ENCODE results near the gene TLR3. TPM values are rescaled to one million over a fixed set of nuclear protein-coding genes. Genes with fewer than 3 reads are reported as not detected.
"Not testable (repeated sequence)": the region's sequence is repeated elsewhere in the genome, so short reads cannot be mapped to it uniquely, and the experiment has no call there.

The TLR3 gene
- polyA plus RNA-seq, 1 donor (not counting 4 experiments of a cell fraction or from before 2014, with no cell fraction given) = 8.8 TPM

GRCh38 chr4:186039697-186040096 is 29.3 kb upstream of the TLR3 start:
- no peak for FAIRE-seq
- Histone ChIP-seq H3K9me1 (ENCODE audit: control insufficient read depth, extremely low read depth, insufficient read depth, low read length) (no peaks in the 10 kb centered on the region), H3K4me2 (ENCODE audit: control insufficient read depth, extremely low read depth, insufficient read depth, low read depth, low read length) (no peak overlapping the region), H3K79me2 (ENCODE audit: control insufficient read depth, insufficient read depth, low read length) (no peaks in the 10 kb centered on the region), H3K27ac (ENCODE audit: control insufficient read depth, insufficient read depth, low read length) (no peak overlapping the region), H4K20me1 (ENCODE audit: control insufficient read depth, extremely low read depth, insufficient read depth, low read length) (no peaks in the 10 kb centered on the region), H3K9me3 (ENCODE audit: control insufficient read depth, low read depth, low read length) (peaks cover 5% of the 10 kb centered on the region), H2AFZ (ENCODE audit: control insufficient read depth, low read length) (no peak overlapping the region), H3K36me3 (ENCODE audit: control insufficient read depth in 2 of 2, extremely low read depth in 1 of 2, insufficient read depth in 2 of 2, low read length in 2 of 2) (no peaks in the 10 kb centered on the region), H3K4me3 (ENCODE audit: control insufficient read depth in 2 of 3, extremely low read depth in 1 of 3, insufficient read depth in 2 of 3, low read depth in 1 of 3, low read length in 3 of 3) (no peak overlapping the region), H3K4me1 (ENCODE audit: control insufficient read depth, extremely low read depth, insufficient read depth, low read length) (no peaks in the 10 kb centered on the region), H3K27me3 (ENCODE audit: control insufficient read depth, extremely low read depth, insufficient read depth, low read length) (no peaks in the 10 kb centered on the region), H3K9ac (ENCODE audit: control insufficient read depth, extremely low read depth, insufficient read depth, low read length) (no peak overlapping the region)
- TF ChIP-seq EZH2 (IDR thresholded peaks at IDR 0.05; ENCODE audit: low read length) (no peak), CTCF (optimal IDR thresholded peaks at IDR 0.05 in 1 of 3, IDR thresholded peaks at IDR 0.05 in 1 of 3, conservative IDR thresholded peaks at IDR 0.05 in 1 of 3; ENCODE audit: extremely low read depth in 1 of 3, insufficient read depth in 2 of 3, low read length in 3 of 3) (no peak)
- dilution Hi-C loops (cut with MboI; ENCODE audit: extremely low pct_ligation_motif_present, low sequenced_read_pairs) = no loop called here
- no peak for DNase-seq (ENCODE audit: low read depth, low spot score)

GRCh38 chr4:186040316-186040715 is 28.6 kb upstream of the TLR3 start:
- DNase-seq (ENCODE audit: low read depth, low spot score) = no peak
- no peaks in the 10 kb centered on the region for H3K36me3 ChIP-seq (ENCODE audit: control insufficient read depth in 2 of 2, extremely low read depth in 1 of 2, insufficient read depth in 2 of 2, low read length in 2 of 2)
- TF ChIP-seq CTCF (optimal IDR thresholded peaks at IDR 0.05 in 1 of 3, IDR thresholded peaks at IDR 0.05 in 1 of 3, conservative IDR thresholded peaks at IDR 0.05 in 1 of 3; ENCODE audit: extremely low read depth in 1 of 3, insufficient read depth in 2 of 3, low read length in 3 of 3) (no peak), EZH2 (IDR thresholded peaks at IDR 0.05; ENCODE audit: low read length) (no peak)
- H3K4me2 ChIP-seq (ENCODE audit: control insufficient read depth, extremely low read depth, insufficient read depth, low read depth, low read length) = no peak overlapping the region
- no peak overlapping the region for H3K4me3 ChIP-seq (ENCODE audit: control insufficient read depth in 2 of 3, extremely low read depth in 1 of 3, insufficient read depth in 2 of 3, low read depth in 1 of 3, low read length in 3 of 3)
- no peak for FAIRE-seq
- no peaks in the 10 kb centered on the region for H3K4me1 ChIP-seq (ENCODE audit: control insufficient read depth, extremely low read depth, insufficient read depth, low read length)
- no peak overlapping the region for H3K9ac ChIP-seq (ENCODE audit: control insufficient read depth, extremely low read depth, insufficient read depth, low read length)
- H4K20me1 ChIP-seq (ENCODE audit: control insufficient read depth, extremely low read depth, insufficient read depth, low read length) = no peaks in the 10 kb centered on the region
- H3K27me3 ChIP-seq (ENCODE audit: control insufficient read depth, extremely low read depth, insufficient read depth, low read length) = no peaks in the 10 kb centered on the region
- no peaks in the 10 kb centered on the region for H3K9me1 ChIP-seq (ENCODE audit: control insufficient read depth, extremely low read depth, insufficient read depth, low read length)
- no peaks in the 10 kb centered on the region for H3K79me2 ChIP-seq (ENCODE audit: control insufficient read depth, insufficient read depth, low read length)
- H3K9me3 ChIP-seq (ENCODE audit: control insufficient read depth, low read depth, low read length) = no peaks in the 10 kb centered on the region
- dilution Hi-C loops (cut with MboI; ENCODE audit: extremely low pct_ligation_motif_present, low sequenced_read_pairs) = no loop called here
- no peak overlapping the region for H2AFZ ChIP-seq (ENCODE audit: control insufficient read depth, low read length)
- no peak overlapping the region for H3K27ac ChIP-seq (ENCODE audit: control insufficient read depth, insufficient read depth, low read length)

- DNase-seq (ENCODE audit: low read depth, low spot score); H3K27ac ChIP-seq (ENCODE audit: control insufficient read depth, insufficient read depth, low read length); H3K9me3 ChIP-seq (ENCODE audit: control insufficient read depth, low read depth, low read length); H2AFZ ChIP-seq (ENCODE audit: control insufficient read depth, low read length); H3K9me1 ChIP-seq (ENCODE audit: control insufficient read depth, extremely low read depth, insufficient read depth, low read length); H3K4me1 ChIP-seq (ENCODE audit: control insufficient read depth, extremely low read depth, insufficient read depth, low read length); H3K4me3 ChIP-seq (ENCODE audit: control insufficient read depth in 2 of 3, extremely low read depth in 1 of 3, insufficient read depth in 2 of 3, low read depth in 1 of 3, low read length in 3 of 3); H3K9ac ChIP-seq (ENCODE audit: control insufficient read depth, extremely low read depth, insufficient read depth, low read length); H3K79me2 ChIP-seq (ENCODE audit: control insufficient read depth, insufficient read depth, low read length); H3K27me3 ChIP-seq (ENCODE audit: control insufficient read depth, extremely low read depth, insufficient read depth, low read length); dilution Hi-C loops (cut with MboI; ENCODE audit: extremely low pct_ligation_motif_present, low sequenced_read_pairs); H3K4me2 ChIP-seq (ENCODE audit: control insufficient read depth, extremely low read depth, insufficient read depth, low read depth, low read length); H4K20me1 ChIP-seq (ENCODE audit: control insufficient read depth, extremely low read depth, insufficient read depth, low read length); FAIRE-seq; H3K36me3 ChIP-seq (ENCODE audit: control insufficient read depth in 2 of 2, extremely low read depth in 1 of 2, insufficient read depth in 2 of 2, low read length in 2 of 2): not testable (repeated sequence)
Measured at GRCh38 chr4:186047501-186047900, 21.5 kb upstream of the TLR3 start.

GRCh38 chr4:186050135-186050534 is 18.8 kb upstream of the TLR3 start:
- FAIRE-seq; H3K4me3 ChIP-seq (ENCODE audit: control insufficient read depth in 2 of 3, extremely low read depth in 1 of 3, insufficient read depth in 2 of 3, low read depth in 1 of 3, low read length in 3 of 3); H3K79me2 ChIP-seq (ENCODE audit: control insufficient read depth, insufficient read depth, low read length); H3K9ac ChIP-seq (ENCODE audit: control insufficient read depth, extremely low read depth, insufficient read depth, low read length); H3K36me3 ChIP-seq (ENCODE audit: control insufficient read depth in 2 of 2, extremely low read depth in 1 of 2, insufficient read depth in 2 of 2, low read length in 2 of 2); H3K4me2 ChIP-seq (ENCODE audit: control insufficient read depth, extremely low read depth, insufficient read depth, low read depth, low read length); H3K9me3 ChIP-seq (ENCODE audit: control insufficient read depth, low read depth, low read length); DNase-seq (ENCODE audit: low read depth, low spot score); H3K27me3 ChIP-seq (ENCODE audit: control insufficient read depth, extremely low read depth, insufficient read depth, low read length); H4K20me1 ChIP-seq (ENCODE audit: control insufficient read depth, extremely low read depth, insufficient read depth, low read length); dilution Hi-C loops (cut with MboI; ENCODE audit: extremely low pct_ligation_motif_present, low sequenced_read_pairs); H2AFZ ChIP-seq (ENCODE audit: control insufficient read depth, low read length); H3K9me1 ChIP-seq (ENCODE audit: control insufficient read depth, extremely low read depth, insufficient read depth, low read length); H3K4me1 ChIP-seq (ENCODE audit: control insufficient read depth, extremely low read depth, insufficient read depth, low read length); H3K27ac ChIP-seq (ENCODE audit: control insufficient read depth, insufficient read depth, low read length): not testable (repeated sequence)

Measured in keratinocyte (primary cell).